CD14-positive monocyte (primary cell): ENCODE data around the gene TENT4B. TPM values are rescaled to one million over a fixed set of nuclear protein-coding genes. Genes with fewer than 3 reads are reported as not detected.

ENCODE experiments used
- DNase-seq, 3 donors: peaks; one replicate each; pipeline ENCODE4 v3.0.0-alpha.2; 2011 to 2022
- H2AFZ ChIP-seq: 2 replicates; pipeline ENCODE4 v1.6.0; 2012; ENCODE audit warnings: mild to moderate bottlenecking, low read depth, low read length, inconsistent platforms; ENCODE audit not compliant: insufficient read depth, poor library complexity, severe bottlenecking
- H3K27ac ChIP-seq, 2 donors: 1 replicate in 1 of 2; 2 replicates in 1 of 2; pipeline ENCODE4 v1.5.1; 2012 to 2013; ENCODE audit warnings: low read length in 2 of 2, control low read depth in 1 of 2, inconsistent platforms in 1 of 2, low read depth in 1 of 2, mild to moderate bottlenecking in 1 of 2
- H3K27me3 ChIP-seq, 2 donors: one replicate each; pipeline versions ENCODE4 v1.6.0 to v1.6.1; 2011 to 2013; ENCODE audit warnings: low read length in 2 of 2; ENCODE audit not compliant: control insufficient read depth in 2 of 2, insufficient read depth in 2 of 2
- H3K36me3 ChIP-seq, 2 donors: replicated peaks in 1 of 2; 1 replicate in 1 of 2; 2 replicates in 1 of 2; pipeline versions ENCODE4 v1.5.1 to v1.6.1; 2012 to 2013; ENCODE audit warnings: low read length in 2 of 2, control low read depth in 1 of 2, inconsistent platforms in 1 of 2, mild to moderate bottlenecking in 1 of 2; ENCODE audit not compliant: insufficient read depth in 2 of 2, control insufficient read depth in 1 of 2
- H3K4me1 ChIP-seq, 2 donors: 1 replicate in 1 of 2; 2 replicates in 1 of 2; pipeline versions ENCODE4 v1.5.1 to v1.6.1; 2012 to 2013; ENCODE audit warnings: low read length in 2 of 2, control low read depth in 1 of 2, inconsistent platforms in 1 of 2, mild to moderate bottlenecking in 1 of 2, moderate library complexity in 1 of 2; ENCODE audit not compliant: insufficient read depth in 2 of 2, control insufficient read depth in 1 of 2
- H3K4me2 ChIP-seq: replicated peaks from 2 replicates; pipeline ENCODE3; 2012; ENCODE audit warnings: low read length, moderate library complexity, mild to moderate bottlenecking; ENCODE audit not compliant: poor library complexity, severe bottlenecking; ENCODE audit errors: extremely low read depth
- H3K4me3 ChIP-seq, 3 experiments: fragments of 200-600 bp in 1 of 3; sonication (generic) in 1 of 3; replicated peaks in 1 of 3; 1 replicate in 2 of 3; 2 replicates in 1 of 3; pipeline ENCODE4 v1.5.1; 2011 to 2013; ENCODE audit warnings: low read length in 3 of 3, mild to moderate bottlenecking in 3 of 3, control low read depth in 2 of 3, low read depth in 2 of 3, inconsistent platforms in 1 of 3, moderate library complexity in 1 of 3
- H3K79me2 ChIP-seq: 2 replicates; pipeline ENCODE4 v1.6.0; 2012; ENCODE audit warnings: mild to moderate bottlenecking, control low read depth, inconsistent platforms, low read length, moderate library complexity; ENCODE audit not compliant: insufficient read depth
- H3K9ac ChIP-seq: 2 replicates; pipeline ENCODE4 v1.6.0; 2017; ENCODE audit warnings: low read length, mild to moderate bottlenecking; ENCODE audit not compliant: insufficient read depth, poor library complexity, severe bottlenecking
- H3K9me3 ChIP-seq, 2 donors: replicated peaks in 1 of 2; 1 replicate in 1 of 2; 2 replicates in 1 of 2; pipeline versions ENCODE4 v1.5.1 to v1.6.1; 2012 to 2013; ENCODE audit warnings: low read length in 2 of 2, control low read depth in 1 of 2; ENCODE audit not compliant: control insufficient read depth in 1 of 2, insufficient read depth in 1 of 2
- H4K20me1 ChIP-seq: 2 replicates; pipeline ENCODE4 v1.6.0; 2012; ENCODE audit warnings: mild to moderate bottlenecking, low read length, control low read depth, moderate library complexity; ENCODE audit not compliant: insufficient read depth
- H3K27ac Mint-ChIP-seq, 7 donors: one replicate each; pipeline ENCODE4 v1.8.0; 2020; ENCODE audit warnings: mild to moderate bottlenecking in 7 of 7, mixed read lengths in 7 of 7, moderate library complexity in 6 of 7, inconsistent platforms in 2 of 7
- H3K27me3 Mint-ChIP-seq, 3 donors: one replicate each; pipeline ENCODE4 v1.8.0; 2021 to 2022; ENCODE audit warnings: low read depth in 3 of 3, mild to moderate bottlenecking in 3 of 3, mixed read lengths in 3 of 3, moderate library complexity in 3 of 3, inconsistent platforms in 1 of 3
- H3K36me3 Mint-ChIP-seq, 2 donors: one replicate each; pipeline ENCODE4 v1.8.0; 2020; ENCODE audit warnings: mixed read lengths in 2 of 2, inconsistent platforms in 1 of 2, mild to moderate bottlenecking in 1 of 2
- H3K4me1 Mint-ChIP-seq: one replicate; pipeline ENCODE4 v1.8.0; 2020; ENCODE audit warnings: mild to moderate bottlenecking, mixed read lengths
- H3K4me3 Mint-ChIP-seq, 2 donors: one replicate each; pipeline ENCODE4 v1.8.0; 2020; ENCODE audit warnings: mild to moderate bottlenecking in 2 of 2, mixed read lengths in 2 of 2, moderate library complexity in 1 of 2
- H3K9me3 Mint-ChIP-seq, 7 donors: one replicate each; pipeline ENCODE4 v1.8.0; 2020 to 2022; ENCODE audit warnings: mixed read lengths in 7 of 7, mild to moderate bottlenecking in 6 of 7, moderate library complexity in 6 of 7, inconsistent platforms in 2 of 7
- CTCF ChIP-seq: fragments of 200-600 bp; IDR thresholded peaks from one replicate; pipeline ENCODE4 v1.8.0; 2022; ENCODE audit warnings: antibody characterized with exemption, mild to moderate bottlenecking
- WGBS: methylation state at CpG from one replicate; pipeline ENCODE4 v1.1.5; 2013; ENCODE audit warnings: missing lambda C conversion rate; ENCODE audit not compliant: insufficient coverage; 5-methylcytosine and 5-hydroxymethylcytosine counted together
- intact Hi-C, 2 donors: fragments of 100-400 bp; cut with micrococcal nuclease; formaldehyde crosslinking; loops; one replicate each; pipeline versions ENCODE4 v1.15.0 to v1.15.1; 2023
- polyA plus RNA-seq, 3 donors: library from polyadenylated mRNA; depleted of rRNA in 1 of 3; unstranded in 2 of 3; stranded (reverse) in 1 of 3; fragments of 300-500 nt in 2 of 3; fragments of >200 nt in 1 of 3; fragmentation: Illumina TruSeq in 2 of 3; gene quantifications; 1 replicate in 2 of 3; 2 replicates in 1 of 3; pipeline ENCODE4 v1.2.3, GENCODE V29; 2012 to 2021

TENT4B gene
- polyA plus RNA-seq, 3 donors, result 1.4 to 9.0 (median 1.7) TPM

- 85% methylated on average over 6 of the region's 6 CpGs for WGBS
- no peaks in the 10 kb centered on the region for H3K27me3 ChIP-seq
- DNase-seq, result no peak
- no peaks in the 10 kb centered on the region for H3K9me3 Mint-ChIP-seq
- no peak overlapping the region for H2AFZ ChIP-seq
- peaks cover 26 to 32% of the 10 kb centered on the region in 2 donors for H3K4me1 ChIP-seq
- peak overlapping the region in 1 of 7 donors; percentile 10 for H3K27ac Mint-ChIP-seq
- TF ChIP-seq CTCF, result no peak
- no peak overlapping the region for H3K4me2 ChIP-seq
- H3K4me3 ChIP-seq, result no peak overlapping the region
- H3K9me3 ChIP-seq, result no peaks in the 10 kb centered on the region
- intact Hi-C loops, result no loop called here
- H3K36me3 Mint-ChIP-seq, result peaks cover 2 to 6% of the 10 kb centered on the region in 2 donors
- no peak overlapping the region for H3K4me3 Mint-ChIP-seq
- peaks cover 96% of the 10 kb centered on the region for H4K20me1 ChIP-seq
- no peak overlapping the region for H3K27ac ChIP-seq
- peaks cover 99% of the 10 kb centered on the region for H3K79me2 ChIP-seq
- H3K9ac ChIP-seq, result no peak overlapping the region
- no peaks in the 10 kb centered on the region for H3K27me3 Mint-ChIP-seq
- peaks cover 58% of the 10 kb centered on the region for H3K4me1 Mint-ChIP-seq
- no peaks in the 10 kb centered on the region for H3K36me3 ChIP-seq
These were observed 50.6 kb downstream of the TENT4B start for GRCh38 chr16:50203681-50204080.

- H3K36me3 Mint-ChIP-seq, result peaks cover 2 to 4% of the 10 kb centered on the region in 2 donors
- Histone ChIP-seq H3K27me3 (no peaks in the 10 kb centered on the region), H3K9ac (no peak overlapping the region), H3K4me3 (no peak overlapping the region), H3K9me3 (no peaks in the 10 kb centered on the region), H2AFZ (no peak overlapping the region), H3K27ac (no peak overlapping the region), H3K79me2 (peaks cover 97% of the 10 kb centered on the region), H3K36me3 (no peaks in the 10 kb centered on the region), H3K4me2 (no peak overlapping the region), H3K4me1 (peaks cover 28 to 34% of the 10 kb centered on the region in 2 donors), H4K20me1 (peaks cover 96% of the 10 kb centered on the region)
- DNase-seq, result no peak
- TF ChIP-seq CTCF, result no peak
- H3K27ac Mint-ChIP-seq, result peak overlapping the region in 1 of 7 donors; percentile 29
- H3K9me3 Mint-ChIP-seq, result no peaks in the 10 kb centered on the region
- peaks cover 58% of the 10 kb centered on the region for H3K4me1 Mint-ChIP-seq
- H3K4me3 Mint-ChIP-seq, result no peak overlapping the region
- intact Hi-C loops, result loop anchor here in 1 of 2 donors (5.0 kb wide), 1 partner anchor 52 kb away; the partner anchor contains the start of gene TENT4B
- 100% methylated on average over 1 of the region's 6 CpGs for WGBS
- H3K27me3 Mint-ChIP-seq, result no peaks in the 10 kb centered on the region
These were observed 51.5 kb downstream of the TENT4B start for GRCh38 chr16:50204453-50205108.
